DND-41 (cell line): ENCODE data around the gene METTL24.

Experiments
- CTCF ChIP-seq: IDR thresholded peaks from 2 replicates; pipeline ENCODE4 v1.5.1; 2012; ENCODE audit warnings: borderline replicate concordance, low read length, moderate library complexity, mild to moderate bottlenecking; ENCODE audit not compliant: poor library complexity, severe bottlenecking; ENCODE audit errors: extremely low read depth
- EZH2 ChIP-seq: IDR thresholded peaks from 3 replicates; pipeline ENCODE4 v1.6.1; 2012; ENCODE audit warnings: borderline replicate concordance, low read depth, mild to moderate bottlenecking, moderate library complexity, low read length, inconsistent platforms; ENCODE audit not compliant: severe bottlenecking

DNA sequence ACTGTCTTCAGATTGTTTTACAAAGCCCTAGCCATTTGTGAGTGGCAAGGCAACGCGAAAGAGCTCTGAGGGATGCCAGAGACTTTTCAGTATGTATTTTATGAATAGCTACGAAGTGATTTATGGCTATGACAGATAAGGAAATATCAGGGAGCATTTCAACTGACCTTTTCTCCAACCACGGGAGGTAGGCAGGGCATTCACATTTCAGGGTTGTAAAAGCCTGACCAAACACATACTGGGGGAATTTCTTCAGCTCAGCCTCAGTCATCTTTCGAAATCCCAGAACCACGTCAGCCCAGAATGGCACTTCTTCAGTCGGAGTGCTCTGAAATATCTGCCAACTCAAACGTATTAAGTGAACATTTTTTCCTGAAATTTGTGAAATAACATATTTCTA, 46.5 kb upstream of the METTL24 start:
- TF ChIP-seq CTCF (no peak), EZH2 (no peak)
